A549 treated with Mapracorat at 1 μM for 4 hours (cell line): ENCODE data around the gene ELL3. TPM values are rescaled to one million over a fixed set of nuclear protein-coding genes. Genes with fewer than 3 reads are reported as not detected.

Experiments
- total RNA-seq: library from RNA; stranded (reverse); fragments of 200-300 nt; extraction: Qiagen RNA extraction; gene quantifications from 5 replicates; pipeline ENCODE4 v1.2.3, GENCODE V29; 2022

Gene ELL3, protein sequence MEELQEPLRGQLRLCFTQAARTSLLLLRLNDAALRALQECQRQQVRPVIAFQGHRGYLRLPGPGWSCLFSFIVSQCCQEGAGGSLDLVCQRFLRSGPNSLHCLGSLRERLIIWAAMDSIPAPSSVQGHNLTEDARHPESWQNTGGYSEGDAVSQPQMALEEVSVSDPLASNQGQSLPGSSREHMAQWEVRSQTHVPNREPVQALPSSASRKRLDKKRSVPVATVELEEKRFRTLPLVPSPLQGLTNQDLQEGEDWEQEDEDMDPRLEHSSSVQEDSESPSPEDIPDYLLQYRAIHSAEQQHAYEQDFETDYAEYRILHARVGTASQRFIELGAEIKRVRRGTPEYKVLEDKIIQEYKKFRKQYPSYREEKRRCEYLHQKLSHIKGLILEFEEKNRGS
- total RNA-seq: 0.97 to 2.2 TPM (median 1.4 TPM) in 5 replicates

DNA sequence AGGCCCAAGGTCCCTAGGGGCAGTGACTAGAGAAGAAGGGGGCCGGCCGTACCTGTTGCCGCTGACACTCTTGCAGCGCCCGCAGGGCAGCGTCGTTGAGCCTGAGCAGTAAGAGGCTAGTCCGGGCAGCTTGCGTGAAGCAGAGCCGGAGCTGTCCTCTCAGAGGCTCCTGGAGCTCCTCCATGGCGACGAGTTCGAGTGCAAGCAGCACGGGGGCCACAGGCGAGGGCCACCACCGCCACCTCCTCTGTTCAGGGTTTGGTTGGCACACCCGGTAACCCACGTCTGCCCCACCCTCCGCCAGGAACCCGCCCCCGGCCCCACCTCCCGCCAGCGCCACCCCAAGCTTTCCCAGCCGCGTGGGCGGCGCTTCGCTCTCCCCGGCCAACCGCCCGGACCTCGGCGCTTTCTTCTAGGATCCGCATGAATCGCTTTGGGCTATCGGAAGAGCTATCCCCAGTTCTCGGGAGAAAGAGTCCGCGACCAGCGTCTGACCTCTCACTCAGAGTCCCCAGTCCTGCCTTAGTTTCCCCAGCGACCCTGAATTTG lies at the start of gene ELL3:
Gene ELL3, minus strand, starts transcription at position 249 of the 549 bp plus-strand sequence. Its CDS starts 65 bp downstream, at position 184.

DNA sequence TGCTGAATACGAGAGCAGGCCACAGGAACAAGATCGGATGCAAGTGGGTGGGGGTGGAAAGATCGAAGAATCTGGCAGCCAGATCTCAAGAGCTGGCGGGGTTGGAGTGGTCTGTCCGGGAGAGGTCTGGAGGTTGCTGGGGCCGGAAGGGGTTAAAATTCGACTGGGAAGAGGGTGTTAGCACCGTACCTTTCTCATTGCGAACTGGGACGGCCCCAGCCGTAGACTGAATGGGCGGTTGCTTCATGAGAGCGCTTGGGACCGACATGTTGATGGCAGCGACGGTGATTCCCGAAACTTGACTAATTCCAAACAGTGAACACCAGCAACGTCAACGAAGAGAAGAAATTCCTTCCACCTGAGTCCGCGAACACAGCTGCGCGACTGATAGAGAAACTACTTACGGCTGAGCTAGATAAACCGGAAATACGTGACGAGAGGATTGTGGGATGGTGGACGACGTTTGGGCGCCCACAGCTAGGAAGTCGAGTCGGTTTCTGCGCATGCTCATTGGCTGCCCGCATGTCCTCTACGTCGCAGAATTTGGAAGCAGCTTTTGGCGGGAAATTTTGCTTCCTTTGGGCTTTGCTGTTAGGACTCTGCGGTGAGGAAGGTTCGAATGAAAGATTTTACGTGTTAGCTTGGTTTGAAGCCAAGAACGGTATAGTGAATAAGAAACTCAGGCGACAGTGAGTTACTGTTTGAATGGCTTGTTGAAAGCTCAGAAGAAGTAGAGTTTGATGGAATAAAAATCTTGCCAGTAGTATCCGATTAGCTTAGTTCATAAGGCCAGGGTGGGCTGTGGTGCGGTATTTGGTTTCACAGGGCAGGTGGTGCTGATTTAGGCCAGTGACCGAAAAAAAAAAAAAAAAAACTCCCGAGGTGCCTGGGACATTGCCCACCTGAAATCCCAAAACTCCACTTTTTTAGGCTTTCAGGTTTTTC lies 47.8 kb upstream of the ELL3 start, which contains the start of gene MFAP1:
Gene MFAP1, minus strand, starts transcription at position 389 of the 945 bp plus-strand sequence. Its CDS starts 121 bp downstream, at position 268.

DNA sequence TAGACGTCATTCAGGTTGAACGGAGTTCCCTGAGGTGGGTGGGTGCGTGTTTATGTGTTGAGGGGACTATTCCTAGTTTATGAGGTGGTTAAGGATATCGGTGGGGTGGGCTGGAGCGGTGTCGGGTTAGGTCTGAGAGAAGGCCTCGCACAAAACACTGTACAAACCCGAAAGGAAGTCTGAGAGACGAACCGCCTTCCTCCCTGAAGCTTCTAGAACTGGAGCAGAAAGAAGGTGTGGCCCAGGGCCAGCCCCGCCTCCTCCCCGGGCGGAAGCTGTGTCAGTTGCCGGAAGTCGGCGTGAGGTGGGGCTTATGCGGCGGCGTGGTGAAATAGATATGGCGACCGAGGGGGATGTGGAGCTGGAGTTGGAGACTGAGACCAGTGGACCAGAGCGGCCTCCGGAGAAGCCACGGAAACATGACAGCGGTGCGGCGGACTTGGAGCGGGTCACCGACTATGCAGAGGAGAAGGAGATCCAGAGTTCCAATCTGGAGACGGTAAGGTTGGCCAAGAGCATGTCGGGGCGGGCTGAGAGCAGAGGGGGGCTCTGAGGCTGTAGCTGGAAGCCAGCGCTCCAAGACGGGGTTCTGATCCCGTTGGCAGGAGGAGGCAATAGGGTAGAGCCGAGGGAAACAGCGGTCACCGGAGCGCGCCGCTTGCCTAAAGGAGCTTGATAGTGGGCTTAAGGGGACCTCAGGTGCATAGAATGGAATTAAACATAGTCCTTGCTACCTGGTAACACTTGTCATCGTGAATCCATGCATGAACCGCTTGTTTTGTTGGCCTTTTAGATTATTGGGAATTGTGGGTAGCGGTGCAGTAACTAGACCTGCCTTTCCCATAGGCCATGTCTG lies 23.7 kb upstream of the ELL3 start, which contains the start of gene HYPK:
Gene HYPK, plus strand, starts transcription at position 314 of the 856 bp plus-strand sequence. Its CDS starts 24 bp downstream, at position 338.

DNA sequence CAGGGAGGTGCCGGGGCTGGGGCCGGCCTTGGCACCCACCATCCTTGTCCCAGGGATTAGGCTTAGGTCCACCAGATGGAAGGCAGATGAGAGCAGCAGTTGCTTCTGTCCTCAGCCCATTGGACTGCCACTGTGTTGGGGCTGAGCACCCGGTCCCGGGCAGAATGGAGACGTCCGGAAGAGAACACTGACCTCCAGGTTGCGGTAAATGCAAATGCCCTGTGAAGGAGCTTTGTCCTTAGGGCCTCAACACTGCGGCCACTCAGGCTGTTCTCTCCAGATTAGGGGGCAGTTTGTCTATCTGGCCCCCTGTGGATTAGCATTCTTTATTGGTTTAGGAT lies 23.1 kb upstream of the ELL3 start, which contains the start of gene SERINC4:
Gene SERINC4, minus strand, starts transcription at position 276 of the 341 bp plus-strand sequence. Its CDS starts 234 bp downstream, at position 42.

DNA sequence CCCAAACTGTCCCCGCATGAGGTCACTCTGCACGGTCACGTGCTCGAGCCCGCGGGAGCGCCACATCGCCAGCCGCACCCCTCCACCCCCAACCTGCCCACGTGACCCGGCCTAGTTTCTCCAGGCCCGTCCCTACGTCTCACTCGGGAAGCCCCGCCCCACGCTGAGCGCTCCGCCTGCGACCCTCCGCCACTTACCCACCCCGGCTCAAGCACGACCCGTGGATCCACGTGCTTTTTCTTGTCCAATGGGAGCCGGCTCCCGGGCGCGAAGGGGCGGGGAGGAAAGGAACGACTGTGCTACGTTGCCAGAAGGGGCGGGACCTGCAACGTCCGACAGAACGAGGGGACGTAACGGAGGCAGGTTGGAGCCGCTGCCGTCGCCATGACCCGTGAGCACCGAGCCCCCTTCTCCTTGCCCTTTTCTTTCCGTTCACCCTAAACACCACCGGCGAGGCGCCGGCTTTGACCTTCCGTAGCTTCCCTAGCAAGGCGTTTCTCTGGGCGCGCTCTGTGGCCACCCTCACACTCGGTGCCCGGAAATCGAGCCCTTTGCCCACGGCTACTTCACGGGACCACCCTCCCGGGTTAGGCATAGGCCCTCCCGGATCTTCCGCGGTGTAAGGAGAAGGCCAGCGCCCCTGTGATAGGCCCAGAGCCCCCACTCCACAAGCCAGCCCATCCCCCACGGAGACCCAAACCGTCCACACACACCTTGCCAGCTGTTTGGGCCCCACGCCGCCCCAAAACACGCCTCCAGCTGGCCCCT lies 15.4 kb upstream of the ELL3 start, which contains the start of gene SERF2:
Gene SERF2, plus strand, starts transcription at position 328 of the 768 bp plus-strand sequence. Its CDS starts 57 bp downstream, at position 385.

DNA sequence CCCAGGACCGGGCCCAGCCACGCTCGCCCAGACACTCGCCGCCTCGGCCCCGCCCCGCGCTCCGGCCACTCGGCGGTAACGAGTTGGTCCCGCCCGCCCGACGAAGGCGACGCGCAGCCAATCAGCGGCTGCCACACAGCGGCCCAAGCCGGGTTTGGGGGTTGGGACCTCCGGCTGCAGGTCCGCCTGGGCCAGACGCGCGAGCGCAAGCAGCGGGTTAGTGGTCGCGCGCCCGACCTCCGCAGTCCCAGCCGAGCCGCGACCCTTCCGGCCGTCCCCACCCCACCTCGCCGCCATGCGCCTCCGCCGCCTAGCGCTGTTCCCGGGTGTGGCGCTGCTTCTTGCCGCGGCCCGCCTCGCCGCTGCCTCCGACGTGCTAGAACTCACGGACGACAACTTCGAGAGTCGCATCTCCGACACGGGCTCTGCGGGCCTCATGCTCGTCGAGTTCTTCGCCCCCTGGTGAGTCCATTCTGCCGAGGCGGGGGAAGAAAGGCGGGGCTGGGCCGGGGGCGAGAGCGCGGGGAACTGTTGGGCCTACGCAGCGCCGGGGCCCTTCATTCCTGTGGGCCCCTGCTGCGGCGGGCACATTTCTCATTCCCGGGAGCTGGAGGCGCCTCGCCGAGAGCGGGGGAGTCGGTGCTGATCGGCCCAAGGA lies 30.4 kb downstream of the ELL3 start, which contains the start of gene PDIA3:
Gene PDIA3, plus strand, starts transcription at position 194 of the 658 bp plus-strand sequence. Its CDS starts 102 bp downstream, at position 296.

Other genes with a start within 250 kb of the ELL3 start
- 4.7 to 7.8 TPM (median 6.9 TPM) in 5 replicates for gene PPIP5K1, start 186.8 kb downstream of the ELL3 start, total RNA-seq
- 2.7 to 5.1 TPM (median 3.3 TPM) in 5 replicates for gene CKMT1B, start 182.9 kb downstream of the ELL3 start, total RNA-seq
- gene STRC, start 158.2 kb downstream of the ELL3 start, total RNA-seq: 0.12 to 0.30 TPM (median 0.23 TPM) in 4 of 5 replicates, not detected in the other
- gene CATSPER2, start 128.1 kb downstream of the ELL3 start, total RNA-seq: 0.39 to 1.3 TPM (median 0.48 TPM) in 5 replicates
- gene CKMT1A, start 83.1 kb downstream of the ELL3 start, total RNA-seq: 2.0 to 3.5 TPM (median 2.7 TPM) in 5 replicates
- 274 to 366 TPM (median 360 TPM) in 5 replicates for gene PDIA3, start 30.5 kb downstream of the ELL3 start, total RNA-seq
- gene SERF2, start 15.4 kb upstream of the ELL3 start, total RNA-seq: 524 to 727 TPM (median 679 TPM) in 5 replicates
- gene SERINC4, start 23.3 kb upstream of the ELL3 start, total RNA-seq: 0.07 to 0.08 TPM in 2 of 5 replicates, not detected in the others
- gene HYPK, start 23.6 kb upstream of the ELL3 start, total RNA-seq: 4.0 to 12.2 TPM (median 4.2 TPM) in 5 replicates
- 23.6 to 28.8 TPM (median 24.2 TPM) in 5 replicates for gene MFAP1, start 47.7 kb upstream of the ELL3 start, total RNA-seq
- gene WDR76, start 50.0 kb upstream of the ELL3 start, total RNA-seq: 10.9 to 14.0 TPM (median 12.9 TPM) in 5 replicates